GM06990 (cell line): ENCODE data around the gene CRTC1.
A peak's percentile ranks its signal among the peaks of the same experiment; 100 is the strongest.

Experiments
- DNase-seq: peaks from one replicate; pipeline ENCODE4 v3.0.0-alpha.2; 2011; ENCODE audit not compliant: insufficient read length; ENCODE audit errors: extremely low read depth
- H3K27me3 ChIP-seq: replicated peaks from 2 replicates; pipeline ENCODE4 v1.6.0; 2011; ENCODE audit warnings: low read length; ENCODE audit not compliant: control insufficient read depth, insufficient read depth
- H3K36me3 ChIP-seq: 2 replicates; pipeline ENCODE4 v1.5.1; 2011; ENCODE audit warnings: low read length; ENCODE audit not compliant: control insufficient read depth, insufficient read depth
- H3K4me3 ChIP-seq: replicated peaks from 2 replicates; pipeline ENCODE4 v1.5.1; 2011; ENCODE audit warnings: low read depth, mild to moderate bottlenecking, control low read depth, low read length
- TF ChIP-seq, protein P1 (sequence below): IDR thresholded peaks from 2 replicates; pipeline ENCODE4 v1.5.1; 2011; ENCODE audit warnings: low read length, control low read depth, mild to moderate bottlenecking, inconsistent platforms; ENCODE audit not compliant: insufficient read depth, poor library complexity, severe bottlenecking

Gene CRTC1

DNA sequence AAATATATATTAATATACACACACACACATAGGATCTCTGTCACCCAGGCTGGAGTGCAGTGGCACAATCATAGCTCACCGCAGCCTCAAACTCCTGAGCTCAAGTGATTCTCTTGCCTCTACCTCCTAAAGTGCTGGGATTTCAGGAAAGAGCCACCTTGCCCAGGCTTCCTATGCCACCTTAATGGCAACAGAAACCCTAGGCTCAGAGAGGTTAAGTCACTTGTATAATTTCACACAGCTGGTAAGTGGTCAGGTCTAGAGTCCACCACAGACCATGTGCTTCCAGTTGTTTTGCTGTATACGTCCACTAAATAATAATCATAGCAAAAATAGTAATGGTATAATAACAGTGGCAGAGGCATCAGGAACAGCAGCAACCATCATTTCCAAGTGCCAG is 147.0 kb downstream of the CRTC1 start:
- H3K27me3 ChIP-seq = no peaks in the 10 kb centered on the region
- H3K36me3 ChIP-seq = peaks cover 3% of the 10 kb centered on the region; the same call in 1 of the 2 replicates
- no peak for DNase-seq
- H3K4me3 ChIP-seq = no peak overlapping the region
- TF ChIP-seq, protein P1, sequence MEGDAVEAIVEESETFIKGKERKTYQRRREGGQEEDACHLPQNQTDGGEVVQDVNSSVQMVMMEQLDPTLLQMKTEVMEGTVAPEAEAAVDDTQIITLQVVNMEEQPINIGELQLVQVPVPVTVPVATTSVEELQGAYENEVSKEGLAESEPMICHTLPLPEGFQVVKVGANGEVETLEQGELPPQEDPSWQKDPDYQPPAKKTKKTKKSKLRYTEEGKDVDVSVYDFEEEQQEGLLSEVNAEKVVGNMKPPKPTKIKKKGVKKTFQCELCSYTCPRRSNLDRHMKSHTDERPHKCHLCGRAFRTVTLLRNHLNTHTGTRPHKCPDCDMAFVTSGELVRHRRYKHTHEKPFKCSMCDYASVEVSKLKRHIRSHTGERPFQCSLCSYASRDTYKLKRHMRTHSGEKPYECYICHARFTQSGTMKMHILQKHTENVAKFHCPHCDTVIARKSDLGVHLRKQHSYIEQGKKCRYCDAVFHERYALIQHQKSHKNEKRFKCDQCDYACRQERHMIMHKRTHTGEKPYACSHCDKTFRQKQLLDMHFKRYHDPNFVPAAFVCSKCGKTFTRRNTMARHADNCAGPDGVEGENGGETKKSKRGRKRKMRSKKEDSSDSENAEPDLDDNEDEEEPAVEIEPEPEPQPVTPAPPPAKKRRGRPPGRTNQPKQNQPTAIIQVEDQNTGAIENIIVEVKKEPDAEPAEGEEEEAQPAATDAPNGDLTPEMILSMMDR = no peak

- peak; percentile 99 for DNase-seq
- TF ChIP-seq, protein P1 = no peak
- Histone ChIP-seq H3K27me3 (no peaks in the 10 kb centered on the region), H3K4me3 (peak within 1 kb of the TSS; percentile 81), H3K36me3 (peaks cover 3% of the 10 kb centered on the region; the same call in 1 of the 2 replicates)
Measured at GRCh38 chr19:18831524-18832305, 148.2 kb downstream of the CRTC1 start, which contains the start of gene UPF1. UPF1 (plus strand) TSS chr19:18831959; CDS start chr19:18832210, 251 bp downstream.
